Subcutaneous adipose tissue (tissue), 4 donors: ENCODE data around the gene GNG11. TPM values are rescaled to one million over a fixed set of nuclear protein-coding genes. Genes with fewer than 3 reads are reported as not detected.

Experiments
- total RNA-seq, 4 donors: library from RNA; depleted of rRNA; stranded (reverse); fragments of >200 nt; gene quantifications; one replicate each; pipeline ENCODE4 v1.1.0, GENCODE V29; 2016
- TF ChIP-seq, protein P1 (sequence below): fragments of 450-650 bp; IDR thresholded peaks from one replicate; pipeline ENCODE4 v1.5.1; 2016; ENCODE audit warnings: low read depth, mild to moderate bottlenecking, control low read depth, antibody characterized with exemption, moderate library complexity

Gene GNG11
- total RNA-seq, 4 donors from 2014 or later: 30.8 to 62.4 (median 43.2) TPM

- TF ChIP-seq, protein P1, sequence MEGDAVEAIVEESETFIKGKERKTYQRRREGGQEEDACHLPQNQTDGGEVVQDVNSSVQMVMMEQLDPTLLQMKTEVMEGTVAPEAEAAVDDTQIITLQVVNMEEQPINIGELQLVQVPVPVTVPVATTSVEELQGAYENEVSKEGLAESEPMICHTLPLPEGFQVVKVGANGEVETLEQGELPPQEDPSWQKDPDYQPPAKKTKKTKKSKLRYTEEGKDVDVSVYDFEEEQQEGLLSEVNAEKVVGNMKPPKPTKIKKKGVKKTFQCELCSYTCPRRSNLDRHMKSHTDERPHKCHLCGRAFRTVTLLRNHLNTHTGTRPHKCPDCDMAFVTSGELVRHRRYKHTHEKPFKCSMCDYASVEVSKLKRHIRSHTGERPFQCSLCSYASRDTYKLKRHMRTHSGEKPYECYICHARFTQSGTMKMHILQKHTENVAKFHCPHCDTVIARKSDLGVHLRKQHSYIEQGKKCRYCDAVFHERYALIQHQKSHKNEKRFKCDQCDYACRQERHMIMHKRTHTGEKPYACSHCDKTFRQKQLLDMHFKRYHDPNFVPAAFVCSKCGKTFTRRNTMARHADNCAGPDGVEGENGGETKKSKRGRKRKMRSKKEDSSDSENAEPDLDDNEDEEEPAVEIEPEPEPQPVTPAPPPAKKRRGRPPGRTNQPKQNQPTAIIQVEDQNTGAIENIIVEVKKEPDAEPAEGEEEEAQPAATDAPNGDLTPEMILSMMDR: no peak
These were observed 25.5 kb upstream of the GNG11 start for GRCh38 chr7:93895859-93896600.

GRCh38 chr7:93897680-93898079, 23.9 kb upstream of the GNG11 start:
- TF ChIP-seq, protein P1: no peak

GRCh38 chr7:93902777-93903423, 18.6 kb upstream of the GNG11 start:
- TF ChIP-seq, protein P1: no peak

DNA sequence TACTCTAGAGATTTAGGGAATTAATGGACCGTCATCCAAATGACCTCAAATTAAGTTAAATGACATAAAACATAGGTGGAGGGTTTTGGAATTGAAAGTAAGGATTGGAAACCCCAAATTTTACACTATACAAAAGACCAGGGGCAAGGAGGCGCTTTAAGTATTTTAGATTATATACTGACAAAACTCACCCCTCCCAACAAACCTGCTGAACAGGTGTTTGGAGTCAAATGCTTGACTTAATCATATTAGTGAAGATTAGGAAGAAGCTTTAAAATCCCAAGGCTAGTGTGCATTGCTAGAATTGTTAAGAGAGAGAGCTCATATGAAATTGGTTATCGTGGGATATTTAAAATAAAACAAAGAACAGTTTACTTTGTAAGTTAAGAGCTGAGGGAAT, 15.3 kb upstream of the GNG11 start, which contains the start of gene GNGT1:
Gene GNGT1, plus strand, starts transcription at position 301 of the 400 bp plus-strand sequence. CDS start 180 bp downstream, outside the sequence.
- TF ChIP-seq, protein P1: no peak

DNA sequence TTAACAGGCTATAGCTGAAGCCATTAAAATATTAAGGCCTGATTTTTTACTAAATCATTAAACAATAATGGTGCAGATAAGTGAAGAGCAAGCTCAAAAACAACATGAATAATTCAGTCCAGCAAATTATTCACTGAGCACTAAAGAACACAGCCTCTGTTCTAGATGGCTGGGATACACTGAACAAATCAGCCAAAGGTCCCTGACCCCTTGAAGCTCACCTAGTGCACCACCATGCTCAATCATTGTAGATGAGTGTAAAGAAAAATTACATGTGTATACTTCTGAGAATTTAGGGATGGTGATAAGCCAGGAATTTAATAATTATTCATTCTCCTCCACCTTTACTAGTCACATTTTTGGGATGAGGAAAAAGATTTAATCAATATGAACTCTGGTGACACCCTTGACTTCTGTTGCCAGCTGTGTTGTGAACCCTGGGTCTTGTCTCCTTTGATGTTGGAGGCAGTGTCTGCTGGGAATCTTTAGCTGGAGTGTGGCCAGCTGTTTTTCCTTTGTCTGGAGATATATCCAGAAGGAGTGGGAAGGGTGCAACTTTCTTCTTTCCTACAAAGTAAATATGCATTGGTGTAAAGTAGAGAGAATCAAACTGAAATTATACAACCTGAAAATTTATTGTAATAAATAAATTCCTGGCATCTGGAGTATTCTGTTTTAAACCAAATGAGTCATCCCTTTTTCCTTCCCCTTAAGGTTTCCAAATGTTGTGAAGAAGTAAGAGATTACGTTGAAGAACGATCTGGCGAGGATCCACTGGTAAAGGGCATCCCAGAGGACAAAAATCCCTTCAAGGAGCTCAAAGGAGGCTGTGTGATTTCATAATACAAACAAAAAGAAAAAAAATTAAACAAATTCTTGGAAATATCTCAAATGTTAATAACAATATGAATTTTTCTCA, 11.2 kb upstream of the GNG11 start:
- TF ChIP-seq, protein P1: no peak

DNA sequence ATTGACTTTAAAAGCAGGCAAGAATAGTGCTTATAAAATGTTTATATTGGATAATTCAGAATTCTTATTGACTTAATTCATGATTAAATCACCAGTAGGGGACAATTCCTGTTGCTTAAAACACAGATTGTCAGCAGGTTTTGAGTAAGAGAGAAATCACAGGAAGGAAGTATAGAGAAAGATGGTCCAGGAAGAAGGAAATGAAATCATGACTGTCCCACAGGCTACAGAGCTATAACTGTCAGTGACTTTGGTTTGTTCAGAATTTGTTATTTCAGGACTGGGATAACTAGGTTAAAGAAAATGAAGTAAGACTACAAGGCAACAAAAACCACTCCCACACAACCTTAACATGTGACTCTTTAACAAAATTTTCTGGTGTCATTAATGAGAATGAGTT, 8.3 kb upstream of the GNG11 start:
- TF ChIP-seq, protein P1: no peak
